Stimulated activated CD8-positive, alpha-beta memory T cell treated with anti-CD3 and anti-CD28 coated beads, Interleukin-7, amount 100 ng/mL, for 4 hours (primary cell): ENCODE measurements around the gene C2orf66.

Source experiments
- DNase-seq, 2 donors: peaks; one replicate each; pipeline ENCODE4 v3.0.0-alpha.2; 2020; ENCODE audit warnings: low read depth in 2 of 2

The C2orf66 gene

DNA sequence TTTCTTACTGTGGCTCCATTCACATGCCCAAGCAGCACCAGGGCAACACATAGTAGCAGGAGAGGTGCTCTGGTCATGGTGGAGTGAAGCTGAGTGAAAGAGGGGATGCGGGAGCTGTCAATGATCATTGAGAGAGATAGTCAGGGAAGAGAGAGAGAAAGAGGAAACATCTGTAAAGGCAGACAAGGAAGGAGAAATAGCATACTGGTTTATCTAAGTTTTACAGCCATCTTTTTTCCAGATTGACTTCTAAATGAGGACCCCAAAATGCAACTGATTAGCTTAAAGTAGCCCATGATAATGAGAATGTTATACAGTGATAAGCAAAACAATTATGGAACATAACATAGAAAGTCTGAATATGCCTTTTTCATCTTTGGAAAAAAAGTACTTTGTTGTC is at the start of gene C2orf66:
C2orf66 (minus strand) TSS at position 96 of the 400 bp plus-strand sequence; CDS start at position 77, 19 bp downstream.
- DNase-seq: no peak

DNA sequence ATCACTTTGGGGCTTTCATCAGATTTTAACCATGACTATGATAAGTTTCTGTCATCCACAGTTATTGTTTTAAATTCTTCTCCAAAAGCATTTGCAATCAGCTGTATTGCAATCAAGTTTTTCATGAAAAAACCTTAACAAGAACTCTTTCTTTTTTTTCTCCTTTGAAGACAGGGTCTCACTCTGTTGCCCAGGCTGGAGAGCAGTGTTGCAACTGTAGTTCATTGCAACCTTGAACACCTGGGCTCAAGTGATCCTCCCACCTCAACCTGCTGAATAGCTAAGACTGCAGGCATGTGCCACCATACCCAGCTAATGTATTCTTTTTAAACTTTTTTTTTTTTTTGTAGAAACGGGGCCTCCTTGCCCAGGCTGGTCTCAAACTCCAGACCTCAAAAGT is 45.5 kb upstream of the C2orf66 start:
- no peak for DNase-seq

DNA sequence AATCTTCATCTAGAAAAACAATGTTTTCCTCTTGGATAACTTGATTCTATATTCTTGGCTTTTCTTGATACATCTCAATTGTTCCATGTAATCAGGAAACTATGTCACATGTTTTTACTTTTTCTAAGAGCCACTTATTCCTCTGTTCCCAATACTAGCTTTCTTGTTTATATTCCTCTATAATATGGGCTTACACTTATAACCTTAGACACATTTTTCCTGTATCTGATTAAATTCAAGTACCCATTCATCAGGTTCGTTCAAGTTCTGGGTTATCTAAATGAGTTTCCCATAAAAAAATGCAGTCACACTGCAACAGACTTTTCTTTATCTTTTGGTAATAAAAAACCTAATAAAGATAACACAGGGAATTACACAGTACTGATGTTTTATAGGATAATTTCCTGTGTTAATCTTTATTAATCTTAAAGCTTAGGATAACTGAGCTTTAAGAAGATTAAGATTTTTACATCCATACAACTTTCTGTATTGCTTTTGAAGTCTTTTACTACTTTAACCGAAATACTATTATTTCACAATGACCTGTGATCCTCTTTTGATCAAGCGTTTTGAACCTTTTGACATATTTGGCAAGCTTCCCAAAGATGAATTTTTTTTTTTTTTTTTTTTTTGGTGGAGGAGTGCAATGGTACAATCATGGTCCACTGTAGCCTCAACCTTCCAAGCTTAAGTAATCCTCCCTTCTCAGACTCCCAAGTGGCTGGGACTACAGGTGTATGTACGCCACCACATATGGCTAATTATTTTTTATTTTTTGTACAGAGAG is 44.3 kb upstream of the C2orf66 start:
- DNase-seq: no peak

DNA sequence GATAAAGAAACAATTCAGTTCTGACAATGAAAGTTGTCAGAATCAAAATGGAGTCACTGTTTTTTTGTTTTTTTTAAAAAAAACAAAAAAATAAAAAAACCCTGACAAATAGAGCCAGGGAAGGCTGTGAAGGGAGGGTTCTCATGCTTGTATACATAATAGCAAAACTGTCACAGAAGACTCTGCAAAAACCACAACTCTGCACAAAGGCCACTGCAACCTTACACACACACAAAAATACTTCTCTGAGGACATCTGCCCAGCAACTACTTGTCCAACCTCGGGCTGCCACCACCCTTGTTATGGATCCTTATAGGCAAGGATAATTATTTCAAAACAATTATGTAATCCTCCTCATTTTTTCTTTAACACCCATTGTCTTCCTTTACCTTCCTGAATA is 41.9 kb upstream of the C2orf66 start:
- DNase-seq: no peak

DNA sequence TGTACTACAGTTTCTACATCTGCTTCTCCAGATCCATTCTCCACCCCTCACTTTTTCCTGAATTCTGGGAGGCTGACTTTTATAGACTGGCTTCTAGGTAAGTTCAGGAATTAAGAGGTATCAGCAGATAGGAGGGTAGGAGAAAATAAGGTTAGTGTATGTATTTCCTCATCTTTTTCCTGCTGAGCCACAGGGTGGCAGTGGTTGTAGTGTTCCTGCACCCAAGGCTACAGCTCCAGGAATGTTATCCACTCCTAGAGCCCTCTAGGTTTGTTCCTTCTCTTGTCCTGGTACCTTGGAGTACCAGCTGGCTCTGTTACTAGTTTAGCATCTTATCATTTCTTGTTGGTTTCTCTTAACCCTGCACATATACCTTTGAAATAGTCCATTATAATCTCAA is 40.7 kb upstream of the C2orf66 start:
- no peak for DNase-seq

DNA sequence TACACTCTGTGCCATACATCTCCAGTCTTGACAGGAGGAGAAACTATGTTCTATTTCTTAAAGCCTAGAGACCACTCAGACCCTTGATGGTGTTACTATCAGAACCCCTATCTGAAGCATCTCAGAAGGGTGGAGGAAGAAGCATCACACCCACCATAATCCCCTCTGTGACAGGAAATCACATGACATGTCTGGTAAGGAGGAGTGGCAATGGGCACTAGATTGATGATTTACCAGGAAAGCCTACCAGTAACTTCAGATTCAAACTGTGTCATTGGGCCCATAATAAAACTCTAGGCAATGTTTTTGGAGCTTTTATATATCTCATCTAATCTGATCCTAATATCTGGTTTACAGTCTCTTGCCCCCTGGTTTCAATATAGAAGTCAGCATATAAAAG is 37.1 kb upstream of the C2orf66 start:
- DNase-seq: no peak

DNA sequence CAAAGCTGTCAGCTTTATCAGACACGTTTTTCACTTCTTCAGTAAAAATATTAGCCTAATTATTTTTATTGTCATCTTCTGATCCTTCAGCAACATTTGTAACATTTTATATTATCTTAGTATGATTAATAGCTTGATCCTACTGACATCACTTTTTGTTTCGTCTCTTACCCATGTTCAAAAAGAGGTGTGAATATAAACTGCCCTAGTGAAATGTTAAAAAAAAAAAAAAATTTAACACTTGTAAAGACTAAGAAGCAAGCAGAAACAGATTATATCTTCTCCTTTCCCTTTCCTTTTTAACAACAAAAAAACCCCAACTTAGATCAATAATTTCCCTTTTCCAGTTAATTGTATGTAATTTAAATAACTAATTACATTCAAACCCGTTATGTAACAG is 36.2 kb upstream of the C2orf66 start:
- no peak for DNase-seq

DNA sequence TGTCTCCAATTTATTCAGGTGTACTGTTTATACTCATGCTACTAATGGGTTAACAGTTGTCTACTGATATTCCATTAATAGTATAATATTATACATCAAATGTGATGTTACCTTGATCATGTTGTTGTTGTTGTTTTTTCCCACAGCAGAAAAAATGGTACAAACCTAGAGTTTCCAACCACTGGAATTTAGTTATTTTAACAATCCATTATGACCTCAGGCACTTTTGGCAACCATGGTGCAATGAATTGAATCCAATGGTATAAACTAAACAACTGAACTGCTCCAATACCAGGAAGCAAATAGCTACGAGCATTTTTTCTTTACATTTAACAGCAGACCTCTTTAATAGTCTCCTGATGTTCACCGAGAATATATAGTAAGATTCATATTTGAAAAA is 31.0 kb upstream of the C2orf66 start:
- DNase-seq: no peak

DNA sequence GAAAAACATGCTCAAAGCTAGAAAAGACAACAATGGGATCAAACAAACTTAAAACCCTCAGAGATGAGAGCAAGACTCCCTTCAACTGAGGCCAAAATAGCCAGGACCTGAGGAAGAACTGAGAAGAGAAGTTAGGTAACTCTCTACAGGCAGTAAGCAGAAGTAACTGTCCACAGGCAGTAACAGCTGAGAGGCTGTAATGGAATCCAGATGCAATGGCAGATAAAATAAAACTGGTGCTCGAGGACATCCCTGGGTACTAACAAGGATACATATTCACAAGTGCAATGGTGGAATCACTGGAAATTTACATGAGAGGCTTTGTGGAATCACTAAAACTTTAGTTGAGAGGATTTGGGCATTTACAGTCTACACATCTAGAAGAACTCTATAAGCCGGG is 30.4 kb upstream of the C2orf66 start:
- no peak for DNase-seq

DNA sequence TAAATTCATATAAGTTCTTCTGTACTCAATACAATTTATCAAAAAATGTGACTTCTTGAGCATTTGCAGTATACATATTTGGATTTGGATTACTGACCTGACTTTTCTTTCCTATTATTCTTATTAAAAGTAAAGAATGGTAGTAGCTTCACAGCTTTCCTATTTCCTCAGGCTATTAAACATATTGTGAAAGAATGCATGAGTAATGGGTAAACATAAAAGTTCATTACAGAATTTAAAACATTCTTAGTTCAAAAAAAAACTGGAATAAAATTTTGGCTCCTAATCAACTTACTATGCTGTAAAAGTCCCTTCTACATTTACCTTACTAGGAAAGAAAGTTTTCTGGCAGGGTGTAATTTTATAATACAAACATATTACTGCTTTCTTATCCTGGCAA is 27.3 kb upstream of the C2orf66 start:
- no peak for DNase-seq

DNA sequence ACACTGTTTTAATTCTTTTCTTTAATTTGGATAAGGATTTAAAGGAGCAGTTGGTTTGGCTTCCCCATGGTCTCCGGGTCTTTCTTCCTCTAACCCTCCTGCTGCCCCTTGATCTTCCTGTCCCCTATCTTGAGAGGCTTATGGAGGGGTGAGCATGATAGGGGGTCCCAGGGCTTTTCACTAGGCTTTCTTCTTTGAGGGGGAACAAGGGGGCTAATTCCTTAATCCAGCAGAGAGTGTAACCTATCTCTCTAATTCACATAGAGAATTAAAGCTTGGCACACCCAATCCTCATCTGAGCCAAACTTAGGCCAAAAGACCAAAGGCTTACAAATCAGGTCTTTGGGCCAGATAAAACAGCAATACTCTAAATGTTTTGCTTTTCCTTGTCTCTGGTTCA is 21.5 kb upstream of the C2orf66 start:
- no peak for DNase-seq

DNA sequence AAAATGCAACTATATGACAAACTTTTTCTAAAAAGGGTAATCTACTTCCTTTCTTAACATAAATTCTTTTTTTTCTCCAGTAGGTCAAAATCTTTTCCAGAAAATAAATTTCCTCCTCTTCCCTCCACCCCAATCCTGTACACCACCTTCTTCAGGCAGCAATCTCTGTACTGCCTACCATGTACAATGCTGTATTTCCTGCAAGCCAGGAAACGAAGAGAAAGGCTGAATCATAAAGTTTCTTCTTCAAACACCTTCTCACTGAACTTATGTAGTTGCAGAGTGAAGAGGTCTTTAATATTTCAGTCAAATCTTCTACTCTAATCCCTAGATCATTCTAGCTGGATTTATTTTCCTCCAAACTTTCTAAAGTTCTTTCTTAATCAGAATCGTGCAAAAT is 18.2 kb upstream of the C2orf66 start:
- DNase-seq: no peak

DNA sequence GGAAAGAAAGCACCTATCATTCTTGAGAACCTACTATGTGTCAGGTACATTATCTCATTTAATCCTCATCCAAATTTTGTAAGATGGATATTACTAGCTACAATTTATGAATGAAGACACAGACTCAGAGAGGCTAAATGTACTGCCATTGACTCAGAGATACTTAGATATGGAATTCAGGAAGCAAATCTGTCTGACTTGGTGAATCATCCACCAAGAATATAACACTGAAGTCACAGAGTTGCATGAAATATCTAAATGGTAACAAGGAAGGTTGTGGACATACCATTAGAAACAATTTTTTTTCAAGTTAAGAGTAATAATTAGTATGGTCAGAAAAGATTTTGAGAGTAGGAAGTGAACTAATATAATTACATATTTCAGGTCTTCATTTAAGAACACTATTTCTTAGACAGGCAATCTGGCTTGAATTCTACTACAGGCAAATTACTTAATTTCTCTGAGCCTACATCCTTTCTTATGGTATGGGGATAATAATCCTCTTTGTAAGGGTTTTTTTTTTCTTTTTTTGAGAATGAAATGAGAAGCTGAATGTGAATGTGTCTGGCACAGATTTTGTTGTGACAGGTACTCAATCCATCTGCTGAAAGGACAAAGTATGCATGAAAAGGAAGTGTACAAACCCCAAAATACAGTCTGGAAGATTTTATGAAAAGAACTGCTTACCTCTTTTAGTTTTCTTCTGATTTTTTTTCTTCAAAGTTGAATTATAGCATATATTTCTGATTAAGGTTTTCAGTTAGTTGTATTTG is 14.8 kb upstream of the C2orf66 start:
- DNase-seq: no peak

DNA sequence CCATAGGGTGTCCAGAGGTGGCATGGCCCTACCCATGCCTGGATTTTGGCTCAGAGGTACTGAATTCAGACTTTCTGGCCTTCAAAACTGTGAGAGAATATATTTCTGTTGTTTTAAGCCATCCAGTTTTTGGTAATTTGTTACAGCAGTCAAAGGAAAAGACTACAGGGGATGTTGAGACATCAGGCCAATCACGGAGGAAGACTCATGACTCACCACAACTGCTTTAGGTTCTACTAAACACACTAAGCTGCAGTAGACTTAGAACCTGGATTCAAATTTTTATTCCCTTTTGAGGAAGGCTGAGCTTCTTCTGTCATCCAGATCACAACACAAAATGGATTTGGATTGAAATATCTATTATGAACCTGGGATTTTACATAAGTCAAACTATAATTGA is 12.0 kb upstream of the C2orf66 start:
- no peak for DNase-seq

DNA sequence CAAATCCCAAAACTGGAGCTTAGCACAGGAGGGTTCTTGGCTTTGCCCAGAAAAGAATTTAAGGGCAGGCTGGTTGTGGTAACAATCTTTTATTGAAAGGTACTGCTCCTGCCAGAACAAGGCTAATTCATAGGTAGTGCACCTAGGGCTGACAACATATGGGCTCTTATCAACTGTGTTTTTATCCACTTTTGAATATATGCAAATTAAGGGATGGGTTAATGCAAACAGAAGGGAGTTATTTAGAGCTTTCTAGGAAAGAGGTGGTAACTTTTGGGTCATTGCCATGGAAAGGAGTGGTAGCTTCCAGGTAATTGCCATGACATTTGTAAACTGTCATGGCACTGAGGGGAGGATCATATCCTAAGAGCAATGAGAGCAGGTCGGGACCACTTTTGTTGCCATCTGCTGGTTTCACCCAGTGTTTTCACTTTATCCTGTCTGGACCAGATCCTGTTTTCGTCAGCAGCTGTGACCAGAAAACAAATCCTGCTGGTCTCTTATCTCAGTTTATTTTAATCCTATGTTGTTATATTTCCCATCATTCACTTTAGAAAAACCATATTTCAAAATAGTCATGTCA is 981 bp downstream of the C2orf66 start:
- no peak for DNase-seq

DNA sequence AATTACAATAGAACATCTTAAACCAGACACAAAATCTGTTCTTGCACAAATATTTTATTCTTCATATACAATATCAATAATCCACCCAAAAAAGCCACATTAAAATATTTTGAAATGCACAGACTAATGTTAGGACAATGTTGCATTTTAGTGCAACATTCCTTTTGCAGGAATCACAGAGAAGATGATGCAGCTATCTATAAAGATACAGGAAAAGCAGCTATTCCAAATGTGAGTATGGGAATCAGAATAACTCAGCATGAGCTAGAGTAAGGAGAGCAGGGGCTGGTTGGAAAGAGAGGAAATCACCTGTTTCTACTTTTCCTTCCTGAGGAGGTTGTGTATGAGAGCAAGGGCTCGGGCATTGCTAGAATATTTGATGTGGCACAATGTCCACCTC is 4.8 kb downstream of the C2orf66 start:
- no peak for DNase-seq

DNA sequence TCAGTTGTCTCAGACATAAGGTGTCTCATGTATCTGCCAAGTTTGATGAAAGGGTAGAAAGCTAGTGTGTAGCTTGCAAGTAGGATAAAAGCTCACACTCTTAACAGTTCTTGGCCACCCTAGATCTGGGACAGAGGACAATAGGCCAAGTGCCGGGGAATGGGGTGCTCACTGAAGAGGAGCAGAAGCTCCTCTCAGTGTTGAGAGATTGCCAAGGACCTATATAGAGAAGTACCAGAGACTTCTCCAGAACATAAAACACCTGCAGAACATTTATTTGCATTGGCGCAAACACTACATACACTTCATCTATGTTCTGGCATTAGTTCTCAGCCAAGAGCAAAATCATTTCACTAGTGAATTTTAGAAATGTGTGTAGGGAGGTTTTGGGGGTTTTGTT is 6.8 kb downstream of the C2orf66 start:
- DNase-seq: no peak

DNA sequence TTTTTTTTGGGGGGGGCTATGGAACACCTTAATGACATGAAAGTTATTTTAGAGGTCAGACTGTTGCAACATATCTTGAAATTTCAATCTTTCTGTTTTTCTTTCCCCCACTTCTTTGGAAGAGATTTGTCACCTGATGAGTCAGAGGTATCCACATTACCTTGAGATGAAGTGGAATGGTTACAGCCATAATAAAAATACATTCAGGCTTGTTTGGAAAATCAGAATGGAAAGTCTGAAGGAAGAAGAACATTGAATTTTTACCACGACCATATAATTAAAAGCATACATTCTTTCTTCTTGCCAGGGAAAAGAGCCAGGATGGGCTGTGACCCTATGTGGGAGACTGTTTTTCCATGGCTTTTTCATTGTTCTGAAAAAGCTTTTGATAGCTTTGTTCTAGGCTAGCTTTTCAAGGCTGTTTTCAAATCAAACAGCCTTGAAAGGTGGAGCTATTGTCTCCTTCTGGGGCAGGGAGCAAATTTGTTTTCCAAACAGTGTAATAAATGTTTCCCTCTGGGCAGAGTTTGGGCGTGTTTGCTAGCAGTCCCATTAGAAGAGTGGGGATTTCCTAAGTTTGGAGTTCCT is 7.4 kb downstream of the C2orf66 start:
- no peak for DNase-seq

DNA sequence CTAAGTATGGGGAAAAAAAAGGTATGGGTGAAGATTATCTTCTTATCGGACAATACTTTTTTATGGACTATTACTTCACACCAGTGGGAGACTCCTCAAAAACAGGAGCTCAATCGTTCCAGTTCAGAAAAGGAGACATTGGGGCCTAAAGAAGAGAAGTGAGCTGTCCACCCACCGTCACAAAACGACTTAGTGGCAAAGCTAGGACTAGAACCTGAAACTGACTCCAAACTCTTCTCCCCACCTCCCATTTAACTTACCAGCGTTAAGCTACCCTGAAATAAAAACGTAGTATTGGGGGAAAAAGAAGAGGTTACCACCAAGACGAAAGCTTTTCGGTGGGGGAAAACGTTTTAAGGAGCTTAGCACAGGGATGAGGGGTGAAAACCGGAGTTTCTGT is 10.2 kb downstream of the C2orf66 start:
- no peak for DNase-seq

DNA sequence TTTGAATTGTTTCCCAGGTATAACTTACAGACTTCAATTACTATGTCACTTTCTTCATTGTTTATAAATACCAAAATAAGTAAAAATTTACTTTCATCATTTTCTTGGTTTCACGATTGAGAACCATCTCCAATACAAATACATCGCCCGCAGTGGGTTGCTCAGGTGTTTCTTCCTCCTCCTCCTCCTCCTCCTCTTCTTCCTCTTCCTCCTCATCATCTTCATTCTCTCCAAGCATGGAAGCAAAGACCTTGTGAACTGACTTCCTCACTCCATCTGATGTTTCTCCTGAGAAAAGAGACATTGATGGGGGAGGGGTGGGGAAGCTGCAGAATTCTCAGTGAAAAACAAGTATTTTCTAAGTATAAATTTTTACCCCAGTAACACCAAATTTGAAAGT is 16.3 kb downstream of the C2orf66 start:
- DNase-seq: no peak

DNA sequence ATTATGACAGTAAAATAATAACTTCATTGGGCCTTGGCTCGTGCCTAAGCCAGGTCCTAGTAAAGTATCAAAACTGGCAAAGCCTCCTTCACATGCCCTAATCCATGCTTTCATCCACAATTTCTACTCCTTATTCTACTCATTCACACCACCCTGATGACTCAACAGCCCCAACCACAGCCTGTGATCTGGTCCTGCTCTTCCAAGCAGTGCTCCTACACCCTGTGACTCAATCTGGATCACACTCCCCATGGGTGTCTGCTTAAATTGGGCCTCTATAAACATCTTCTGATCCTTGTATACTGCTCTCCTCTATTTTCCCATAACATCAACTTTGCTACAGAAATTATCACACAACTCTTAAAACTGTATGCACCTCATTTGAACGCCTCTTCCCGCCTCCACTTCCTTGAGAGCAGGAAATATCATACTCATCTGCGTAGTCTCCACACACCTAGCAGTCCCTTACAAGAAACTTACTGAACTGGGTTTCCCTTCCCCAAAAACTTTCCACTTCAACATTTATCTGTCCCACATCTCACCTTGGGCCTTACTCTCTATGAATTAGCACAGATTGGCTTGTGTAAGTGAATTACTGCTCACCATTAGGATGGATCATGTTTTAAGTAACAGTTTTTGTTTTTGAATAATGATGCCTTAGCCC is 25.6 kb downstream of the C2orf66 start:
- no peak for DNase-seq

DNA sequence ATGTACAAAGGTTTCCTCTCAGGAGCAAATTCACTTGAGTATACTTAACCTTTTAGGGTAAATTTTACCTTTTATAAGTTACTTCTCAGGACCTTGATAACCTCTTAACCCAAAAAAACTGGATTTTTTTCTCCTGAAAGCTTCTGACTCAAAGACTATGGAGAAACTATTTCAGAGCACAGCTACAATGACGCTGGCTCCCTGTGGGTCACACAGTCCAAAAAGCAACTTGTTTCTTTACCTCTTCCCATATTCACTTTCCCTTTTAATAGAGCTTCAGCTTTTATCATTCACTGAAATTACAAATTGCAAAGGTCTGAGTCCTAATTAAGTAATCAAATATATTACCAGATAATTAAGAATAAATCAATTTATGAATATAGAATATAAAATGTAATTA is 42.1 kb downstream of the C2orf66 start:
- DNase-seq: no peak
